Measurements from ENCODE around the gene CEND1. TPM values are rescaled to one million over a fixed set of nuclear protein-coding genes. Genes with fewer than 3 reads are reported as not detected.

Gene CEND1
- total and polyA plus RNA-seq, 2 donors (not counting 3 experiments of a cell fraction or from before 2014, with no cell fraction given), result 0.15 to 0.40 TPM

- H3K4me3 ChIP-seq (replicated peaks in 1 of 3; ENCODE audit: insufficient read depth in 1 of 3, low read depth in 1 of 3, low read length in 3 of 3), result no peak overlapping the region
- TF ChIP-seq GATA2 (IDR thresholded peaks at IDR 0.05; ENCODE audit: insufficient read depth, insufficient read length, low read depth, low read length), result no peak
- TF ChIP-seq MAX (IDR thresholded peaks at IDR 0.05; ENCODE audit: insufficient read depth, insufficient read length), result no peak
- no peak for TF ChIP-seq MYC (IDR thresholded peaks at IDR 0.05; ENCODE audit: low read depth, low read length)
- no peak overlapping the region for H3K9ac ChIP-seq (replicated peaks; ENCODE audit: extremely low read depth, insufficient read depth, low read length)
- dilution Hi-C loops (cut with MboI; ENCODE audit: extremely low pct_ligation_motif_present, low sequenced_read_pairs) (no loop called here), intact Hi-C loops (cut with micrococcal nuclease) (no loop called here)
- peaks cover 0 to 20% of the 10 kb centered on the region in 2 experiments for H3K36me3 ChIP-seq (ENCODE audit: control insufficient read depth in 2 of 2, extremely low read depth in 1 of 2, insufficient read depth in 2 of 2, low read length in 2 of 2)
- H2AFZ ChIP-seq (ENCODE audit: low read depth, low read length), result no peak overlapping the region
- H3K9me3 ChIP-seq (replicated peaks; ENCODE audit: control insufficient read depth, insufficient read depth, low read length), result no peaks in the 10 kb centered on the region
- no peaks in the 10 kb centered on the region for H3K9me1 ChIP-seq (replicated peaks; ENCODE audit: control insufficient read depth, extremely low read depth, insufficient read depth, low read length)
- FAIRE-seq (no peak), DNase-seq (ENCODE audit: low read depth, low spot score) (no peak)
- CTCF ChIA-PET, result no interaction called here
- no peak overlapping the region for H3K4me2 ChIP-seq (ENCODE audit: insufficient read depth, low read length)
- no peaks in the 10 kb centered on the region for H3K27me3 ChIP-seq (ENCODE audit: control insufficient read depth in 2 of 2, insufficient read depth in 2 of 2, low read length in 2 of 2)
- POLR2A ChIA-PET, result no interaction called here
- no peak overlapping the region for H3K27ac ChIP-seq (ENCODE audit: insufficient read depth, low read depth, low read length)
- no peaks in the 10 kb centered on the region for H4K20me1 ChIP-seq (replicated peaks; ENCODE audit: control insufficient read depth, extremely low read depth, insufficient read depth, low read length)
- no TSS peak for BruUV-seq (replicated peaks)
- H3K4me1 ChIP-seq (ENCODE audit: control insufficient read depth, extremely low read depth, insufficient read depth, low read length), result peaks cover 16% of the 10 kb centered on the region
- no peaks in the 10 kb centered on the region for H3K79me2 ChIP-seq (ENCODE audit: control insufficient read depth, insufficient read depth, low read length)
These were observed 12.2 kb upstream of the CEND1 start for GRCh38 chr11:802018-802617.

- H3K4me3 ChIP-seq (replicated peaks in 1 of 3; ENCODE audit: insufficient read depth in 1 of 3, low read depth in 1 of 3, low read length in 3 of 3), result no peak overlapping the region
- dilution Hi-C loops (cut with MboI; ENCODE audit: extremely low pct_ligation_motif_present, low sequenced_read_pairs), result no loop called here
- peaks cover 25% of the 10 kb centered on the region for H3K4me1 ChIP-seq (ENCODE audit: control insufficient read depth, extremely low read depth, insufficient read depth, low read length)
- H3K9me1 ChIP-seq (replicated peaks; ENCODE audit: control insufficient read depth, extremely low read depth, insufficient read depth, low read length), result no peaks in the 10 kb centered on the region
- no peaks in the 10 kb centered on the region for H3K27me3 ChIP-seq (ENCODE audit: control insufficient read depth in 2 of 2, insufficient read depth in 2 of 2, low read length in 2 of 2)
- ChIA-PET POLR2A (no interaction called here), CTCF (no interaction called here)
- H3K9ac ChIP-seq (replicated peaks; ENCODE audit: extremely low read depth, insufficient read depth, low read length), result no peak overlapping the region
- H3K27ac ChIP-seq (ENCODE audit: insufficient read depth, low read depth, low read length), result no peak overlapping the region
- peaks cover 5% of the 10 kb centered on the region for H3K79me2 ChIP-seq (ENCODE audit: control insufficient read depth, insufficient read depth, low read length)
- H3K36me3 ChIP-seq (ENCODE audit: control insufficient read depth in 2 of 2, extremely low read depth in 1 of 2, insufficient read depth in 2 of 2, low read length in 2 of 2), result peaks cover 0 to 20% of the 10 kb centered on the region in 2 experiments
- intact Hi-C loops (cut with micrococcal nuclease), result no loop called here
- no peak for DNase-seq (ENCODE audit: low read depth, low spot score)
- H4K20me1 ChIP-seq (replicated peaks; ENCODE audit: control insufficient read depth, extremely low read depth, insufficient read depth, low read length), result no peaks in the 10 kb centered on the region
- TF ChIP-seq MAX (IDR thresholded peaks at IDR 0.05; ENCODE audit: insufficient read depth, insufficient read length) (no peak), POLR2AphosphoS5 (IDR thresholded peaks at IDR 0.05; ENCODE audit: insufficient read depth, low read depth, low read length) (no peak), JUN (IDR thresholded peaks at IDR 0.05; ENCODE audit: borderline replicate concordance, insufficient read depth, insufficient read length, low read depth) (no peak), POLR2A (IDR thresholded peaks at IDR 0.05; ENCODE audit: low read depth, low read length) (no peak), FOS (IDR thresholded peaks at IDR 0.05; ENCODE audit: borderline replicate concordance, insufficient read depth, low read length) (no peak), EZH2 (IDR thresholded peaks at IDR 0.05; ENCODE audit: borderline replicate concordance, low read depth, low read length, severe bottlenecking) (no peak), CTCF (IDR thresholded peaks at IDR 0.05; ENCODE audit: extremely low read depth in 1 of 2, insufficient read depth in 1 of 2, low read depth in 1 of 2, low read length in 2 of 2) (no peak), MYC (IDR thresholded peaks at IDR 0.05; ENCODE audit: low read depth, low read length) (no peak), GATA2 (IDR thresholded peaks at IDR 0.05; ENCODE audit: insufficient read depth, insufficient read length, low read depth, low read length) (no peak)
- no peak for FAIRE-seq
- no TSS peak for BruUV-seq (replicated peaks)
- H3K4me2 ChIP-seq (ENCODE audit: insufficient read depth, low read length), result no peak overlapping the region
- no peaks in the 10 kb centered on the region for H3K9me3 ChIP-seq (replicated peaks; ENCODE audit: control insufficient read depth, insufficient read depth, low read length)
- no peak overlapping the region for H2AFZ ChIP-seq (ENCODE audit: low read depth, low read length)
These were observed 11.3 kb upstream of the CEND1 start for GRCh38 chr11:801097-801780.
